NCI-H524 (cell line): ENCODE results near the gene ASPN.

ENCODE experiments used
- DNase-seq, 2 experiments: peaks; one replicate each; lab custom pipeline; 2025; lab: John Stamatoyannopoulos, UW

Gene ASPN

DNA sequence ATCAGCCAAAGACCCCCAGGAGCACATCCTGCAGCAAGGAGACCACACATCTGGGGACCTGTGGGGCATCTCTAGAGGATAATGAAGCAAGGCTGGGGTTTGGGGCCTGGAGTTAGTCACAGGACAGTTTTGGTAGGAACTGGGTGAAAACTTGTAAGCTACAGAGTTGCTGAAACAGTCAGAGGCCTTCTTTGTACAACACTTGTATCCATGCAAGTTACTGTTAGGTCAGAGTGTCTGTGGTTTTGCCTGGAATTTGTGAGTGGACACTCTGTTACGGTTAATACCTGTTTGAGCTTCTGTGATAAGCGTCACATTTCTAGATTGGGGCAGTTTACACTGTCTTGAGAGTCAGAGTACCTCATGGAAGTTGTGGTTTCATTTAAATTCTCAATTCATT, 22.6 kb upstream of the ASPN start:
- DNase-seq, result no peak

GRCh38 chr9:92503156-92503555, 20.9 kb upstream of the ASPN start:
- no peak for DNase-seq

DNA sequence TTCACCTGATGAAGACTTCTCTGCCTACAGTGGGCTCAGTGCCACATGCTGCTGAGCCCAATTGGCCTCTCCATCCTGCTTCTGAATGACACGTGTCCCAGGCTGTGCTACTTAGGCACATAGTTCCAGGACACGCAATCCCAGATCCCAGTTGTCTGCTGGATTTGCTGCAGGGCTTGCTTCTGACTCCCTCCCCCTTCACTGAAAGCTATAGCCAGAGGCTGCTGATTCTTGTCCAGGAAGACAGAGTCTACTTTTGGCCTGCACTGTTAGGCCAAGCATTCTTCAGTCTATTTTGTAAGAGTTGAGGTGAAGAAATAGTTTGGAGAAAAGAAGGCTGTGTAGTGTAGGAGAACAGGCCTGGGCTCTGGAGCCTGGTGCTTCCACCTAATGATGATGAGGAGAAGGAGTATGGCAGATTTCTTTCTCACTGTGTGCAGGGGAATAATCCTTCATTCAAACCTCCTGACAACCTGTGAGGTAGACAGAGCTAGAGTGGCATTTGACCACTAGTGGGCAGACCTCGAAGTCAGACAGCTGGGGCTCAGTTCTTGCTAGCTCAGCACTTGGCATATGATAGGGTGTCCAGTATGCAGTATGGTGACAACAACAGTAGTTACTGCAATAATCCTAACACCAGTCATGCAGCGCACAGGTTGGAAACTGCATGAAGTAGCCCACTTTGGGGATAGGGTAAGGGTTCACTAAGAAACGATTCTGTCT, 19.5 kb upstream of the ASPN start:
- DNase-seq, result peak in 1 of 2 experiments; percentile 52

DNA sequence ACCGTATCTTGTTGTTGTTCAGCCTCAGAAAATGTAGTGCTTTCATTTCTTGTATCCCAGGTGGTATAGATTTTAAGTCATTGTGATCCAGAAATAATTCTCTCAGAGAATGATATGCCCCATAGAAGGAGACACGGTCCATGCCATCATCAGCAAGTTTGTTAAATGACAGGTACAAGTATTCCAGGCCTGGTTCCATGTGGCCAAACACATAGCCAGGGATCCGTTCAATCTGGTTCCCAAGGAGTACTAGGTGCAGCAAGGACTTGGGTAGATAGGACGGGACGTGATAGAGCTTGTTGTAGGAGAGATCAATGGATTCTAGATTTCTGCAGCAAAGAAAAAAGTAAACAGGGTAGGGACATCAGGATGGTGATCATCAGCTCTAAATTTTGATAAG, 18.4 kb upstream of the ASPN start:
- no peak for DNase-seq

GRCh38 chr9:92499701-92500100, 17.4 kb upstream of the ASPN start:
- no peak for DNase-seq

- DNase-seq, result no peak
These were observed 14.3 kb upstream of the ASPN start for GRCh38 chr9:92496396-92497176.

DNA sequence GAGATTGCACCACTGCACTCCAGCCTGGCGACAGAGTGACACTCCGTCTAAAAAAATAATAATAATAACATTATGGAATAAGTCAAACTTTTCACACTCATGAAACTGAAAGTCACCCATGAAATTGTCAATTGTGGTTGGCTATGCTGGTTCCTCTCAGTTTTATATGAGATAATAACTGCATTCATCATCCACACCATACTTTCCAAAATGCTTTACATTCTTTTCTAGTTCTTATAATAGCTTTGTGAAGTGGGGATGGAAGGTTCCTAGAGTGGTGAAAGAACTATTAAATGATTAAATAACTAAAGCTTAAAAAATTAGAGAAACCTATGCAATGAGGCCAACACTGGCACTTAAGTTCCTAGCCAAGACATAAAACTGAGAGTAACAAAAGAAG, 12.6 kb upstream of the ASPN start:
- no peak for DNase-seq

DNA sequence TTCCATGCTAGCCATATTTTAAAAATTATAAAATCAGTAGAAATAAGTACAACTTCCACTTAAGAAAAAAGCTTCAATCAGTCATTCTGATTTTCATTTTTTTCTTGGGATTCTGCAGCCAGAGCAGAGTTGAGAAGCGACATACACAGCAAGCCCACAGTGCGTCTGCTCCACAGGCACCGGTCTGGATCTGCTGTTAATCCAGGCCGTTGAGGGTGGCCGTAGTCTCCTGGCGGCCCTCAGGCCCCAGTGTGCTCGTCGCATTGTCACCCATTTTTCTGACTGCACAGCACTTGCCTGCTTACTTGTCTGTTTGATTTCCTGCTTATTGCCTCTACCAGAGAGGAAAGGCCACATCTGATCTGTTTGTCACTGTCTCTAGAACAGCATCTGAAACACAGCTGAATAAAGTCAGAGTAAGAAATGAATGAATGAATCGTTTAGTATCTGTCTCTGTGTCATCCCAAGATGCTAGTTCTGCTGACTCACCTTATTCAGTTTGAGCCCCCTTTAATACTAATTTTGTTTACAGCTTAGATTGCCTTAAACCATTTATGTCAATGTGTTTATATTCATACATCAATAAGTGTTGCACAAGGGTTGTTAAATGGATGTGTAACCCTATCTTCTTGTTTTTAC, 11.6 kb upstream of the ASPN start:
- no peak for DNase-seq

- no peak for DNase-seq
These were observed 10.6 kb upstream of the ASPN start for GRCh38 chr9:92492781-92493401.

- no peak for DNase-seq
These were observed 6.6 kb upstream of the ASPN start for GRCh38 chr9:92488681-92489550.

- no peak for DNase-seq
These were observed 4.1 kb upstream of the ASPN start for GRCh38 chr9:92486371-92486770.

- no peak for DNase-seq
These were observed 2.3 kb upstream of the ASPN start for GRCh38 chr9:92484563-92484962.

- no peak for DNase-seq
These were observed 1.6 kb upstream of the ASPN start for GRCh38 chr9:92483627-92484545.

- no peak for DNase-seq
These were observed 499 bp upstream of the ASPN start for GRCh38 chr9:92482805-92483204.

GRCh38 chr9:92480986-92481633, 1.2 kb downstream of the ASPN start:
- DNase-seq, result no peak

GRCh38 chr9:92480291-92480771, 2.0 kb downstream of the ASPN start:
- no peak for DNase-seq

DNA sequence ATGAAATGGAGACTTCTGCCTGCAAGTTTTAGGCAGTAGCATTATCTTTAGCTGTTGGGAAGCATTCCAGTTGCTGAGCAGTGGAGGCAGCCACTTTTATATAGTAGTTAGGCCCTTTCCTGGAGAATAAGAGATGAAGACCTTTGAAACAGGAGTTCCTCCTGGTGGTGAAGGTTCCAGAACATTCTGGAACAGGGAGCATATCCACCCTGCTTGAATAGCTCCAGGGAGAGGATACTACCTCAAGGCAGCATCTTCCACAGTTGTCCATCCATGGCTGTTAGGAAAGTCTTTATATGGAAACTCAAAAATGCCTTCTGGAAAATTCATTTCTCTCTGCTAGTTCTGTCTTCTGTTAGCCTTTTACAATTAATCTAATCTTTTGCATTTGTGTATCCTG, 3.0 kb downstream of the ASPN start:
- no peak for DNase-seq

- DNase-seq, result no peak
These were observed 3.5 kb downstream of the ASPN start for GRCh38 chr9:92478783-92479182.

DNA sequence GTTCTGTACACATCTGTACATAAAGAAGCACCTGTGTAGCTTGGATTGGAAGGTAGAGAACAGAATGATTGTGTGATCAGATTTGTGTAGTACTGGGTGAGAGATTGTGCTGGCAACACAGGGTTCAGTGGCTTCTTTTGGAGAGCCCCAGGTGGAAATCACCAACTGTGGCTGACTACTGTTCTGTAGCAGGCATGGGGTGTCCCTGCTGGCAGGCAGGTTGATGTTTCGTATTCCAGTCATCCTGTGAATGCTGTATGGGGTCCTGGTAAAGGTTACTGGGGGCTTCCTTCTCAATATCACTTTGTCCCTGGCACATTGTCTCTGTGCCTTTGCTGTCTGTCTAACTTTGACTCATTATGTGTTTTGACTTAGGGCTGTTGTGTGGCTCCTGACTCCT, 5.3 kb downstream of the ASPN start:
- DNase-seq, result no peak

DNA sequence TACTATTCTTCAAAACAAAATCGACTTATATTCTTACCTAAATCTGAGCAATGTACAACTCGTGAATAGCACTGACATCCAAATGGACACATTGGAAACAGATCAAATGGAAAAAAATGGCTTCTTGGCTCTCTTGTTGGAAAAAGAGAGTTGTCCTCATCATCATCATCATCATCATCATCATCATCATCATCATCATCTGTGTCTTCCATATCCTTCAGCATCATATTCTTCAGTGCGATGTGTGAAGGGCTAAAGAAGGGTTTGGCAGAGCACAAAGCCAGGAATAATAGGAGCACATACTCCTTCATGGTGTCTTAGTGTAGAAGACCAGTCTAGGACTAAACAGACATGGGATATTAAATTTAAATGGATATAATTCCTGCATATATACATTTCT, 7.7 kb downstream of the ASPN start:
- no peak for DNase-seq
